DOHH2 (cell line): Measurements from ENCODE around the gene DBN1.

ENCODE experiments used
- H3F3A ChIP-seq: fragments of 200-600 bp; sonication (generic), shearing (Covaris generic); 2 replicates; pipeline ENCODE4 v1.6.0; 2016; ENCODE audit warnings: antibody characterized with exemption, mild to moderate bottlenecking; ENCODE audit not compliant: control insufficient read depth, insufficient read depth
- H3K27ac ChIP-seq: fragments of 200-600 bp; sonication (generic); 2 replicates; pipeline ENCODE4 v1.5.1; 2014; ENCODE audit warnings: low read depth, mild to moderate bottlenecking, low read length, moderate library complexity
- H3K27me3 ChIP-seq: fragments of 200-600 bp; sonication (generic); 2 replicates; pipeline ENCODE4 v1.6.1; 2014; ENCODE audit warnings: mild to moderate bottlenecking, low read length, mixed read lengths; ENCODE audit not compliant: control insufficient read depth
- H3K36me3 ChIP-seq: fragments of 200-600 bp; sonication (generic); 2 replicates; pipeline ENCODE4 v1.6.1; 2014; ENCODE audit warnings: mild to moderate bottlenecking, low read length, moderate library complexity, mixed read lengths; ENCODE audit not compliant: control insufficient read depth
- H3K4me1 ChIP-seq: fragments of 200-600 bp; sonication (generic); 2 replicates; pipeline ENCODE4 v1.6.1; 2014; ENCODE audit warnings: mild to moderate bottlenecking, low read length, mixed read lengths; ENCODE audit not compliant: control insufficient read depth
- H3K4me2 ChIP-seq: fragments of 200-600 bp; sonication (generic); 2 replicates; pipeline ENCODE4 v1.6.0; 2014; ENCODE audit warnings: mild to moderate bottlenecking, low read length, moderate library complexity
- H3K4me3 ChIP-seq: fragments of 200-600 bp; sonication (generic); 2 replicates; pipeline ENCODE4 v1.5.1; 2014; ENCODE audit warnings: mild to moderate bottlenecking, low read length, mixed read lengths
- H3K79me2 ChIP-seq: fragments of 200-600 bp; sonication (generic); 2 replicates; pipeline ENCODE4 v1.6.1; 2014; ENCODE audit warnings: mild to moderate bottlenecking, low read length, mixed read lengths; ENCODE audit not compliant: control insufficient read depth
- H3K9me2 ChIP-seq: fragments of 200-600 bp; sonication (generic); replicated peaks from 2 replicates; pipeline ENCODE4 v1.6.1; 2014; ENCODE audit warnings: mild to moderate bottlenecking, low read length, mixed read lengths; ENCODE audit not compliant: control insufficient read depth
- H3K9me3 ChIP-seq: fragments of 200-600 bp; sonication (generic); 2 replicates; pipeline ENCODE4 v1.6.1; 2014; ENCODE audit warnings: antibody characterized with exemption, low read length, mixed read lengths; ENCODE audit not compliant: control insufficient read depth, insufficient read depth
- H4K20me1 ChIP-seq: fragments of 200-600 bp; sonication (generic); 2 replicates; pipeline ENCODE4 v1.6.0; 2014; ENCODE audit warnings: low read depth, mild to moderate bottlenecking, antibody characterized with exemption, low read length, moderate library complexity; ENCODE audit not compliant: control insufficient read depth, insufficient read depth
- EZH2phosphoT487 ChIP-seq: fragments of 200-600 bp; sonication (generic); IDR thresholded peaks from 2 replicates; pipeline ENCODE4 v1.6.1; 2017; ENCODE audit warnings: borderline replicate concordance, mild to moderate bottlenecking, antibody characterized with exemption, low read length, moderate library complexity, mixed read lengths
- TF ChIP-seq, protein P1 (sequence below): fragments of 200-600 bp; sonication (generic); IDR thresholded peaks from one replicate; pipeline ENCODE4 v1.5.1; 2014; ENCODE audit warnings: antibody characterized with exemption, mild to moderate bottlenecking, low read depth, low read length; ENCODE audit not compliant: poor library complexity, severe bottlenecking

The DBN1 gene

DNA sequence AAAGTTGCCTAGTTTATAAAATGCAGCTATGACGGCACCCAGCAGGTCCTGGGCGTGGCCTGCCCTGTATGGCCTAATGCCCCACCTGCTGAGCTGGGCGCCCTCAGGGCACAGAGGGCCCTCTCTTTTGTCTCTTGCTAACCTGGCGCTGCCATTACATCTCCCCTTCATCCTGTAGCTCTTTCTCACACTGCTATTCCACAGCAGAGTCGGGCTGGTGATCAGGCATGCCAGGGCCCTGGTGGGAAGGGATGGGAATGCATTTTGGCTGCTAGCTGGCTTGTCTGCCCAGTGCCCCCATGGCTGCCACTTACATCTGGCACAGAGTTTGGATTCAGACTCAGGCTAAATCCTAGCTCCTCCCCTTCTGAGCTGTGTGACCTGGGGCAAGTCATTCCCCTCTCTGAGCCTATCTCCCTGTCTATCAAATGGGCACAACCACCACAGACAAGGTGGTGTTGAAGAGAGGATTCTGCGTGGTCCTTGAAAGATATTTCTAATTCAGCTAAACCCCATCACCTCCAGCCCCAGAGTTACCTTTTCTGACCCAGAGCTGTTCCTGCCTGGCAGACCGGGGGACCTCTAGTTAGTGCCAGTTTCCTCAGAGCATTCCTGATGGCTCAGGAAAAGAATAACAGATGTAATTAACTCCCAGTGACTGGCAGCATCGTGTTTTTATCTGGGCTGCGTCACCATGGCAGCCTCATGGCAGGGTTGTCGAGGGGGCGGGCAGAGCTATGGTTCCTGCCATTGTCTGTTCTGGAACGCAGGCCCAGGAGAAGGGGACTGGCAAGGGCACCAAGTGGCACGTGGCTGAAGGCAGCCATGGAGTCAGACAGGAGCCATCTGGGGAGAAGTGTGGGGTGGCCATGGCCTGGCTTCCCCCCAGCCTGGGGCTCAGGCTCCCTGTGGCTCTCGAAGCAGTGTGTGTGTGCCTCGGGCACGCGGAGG lies 20.5 kb downstream of the DBN1 start:
- H3K27ac ChIP-seq = no peak overlapping the region
- H3K4me1 ChIP-seq = peaks cover 39% of the 10 kb centered on the region
- TF ChIP-seq, protein P1, sequence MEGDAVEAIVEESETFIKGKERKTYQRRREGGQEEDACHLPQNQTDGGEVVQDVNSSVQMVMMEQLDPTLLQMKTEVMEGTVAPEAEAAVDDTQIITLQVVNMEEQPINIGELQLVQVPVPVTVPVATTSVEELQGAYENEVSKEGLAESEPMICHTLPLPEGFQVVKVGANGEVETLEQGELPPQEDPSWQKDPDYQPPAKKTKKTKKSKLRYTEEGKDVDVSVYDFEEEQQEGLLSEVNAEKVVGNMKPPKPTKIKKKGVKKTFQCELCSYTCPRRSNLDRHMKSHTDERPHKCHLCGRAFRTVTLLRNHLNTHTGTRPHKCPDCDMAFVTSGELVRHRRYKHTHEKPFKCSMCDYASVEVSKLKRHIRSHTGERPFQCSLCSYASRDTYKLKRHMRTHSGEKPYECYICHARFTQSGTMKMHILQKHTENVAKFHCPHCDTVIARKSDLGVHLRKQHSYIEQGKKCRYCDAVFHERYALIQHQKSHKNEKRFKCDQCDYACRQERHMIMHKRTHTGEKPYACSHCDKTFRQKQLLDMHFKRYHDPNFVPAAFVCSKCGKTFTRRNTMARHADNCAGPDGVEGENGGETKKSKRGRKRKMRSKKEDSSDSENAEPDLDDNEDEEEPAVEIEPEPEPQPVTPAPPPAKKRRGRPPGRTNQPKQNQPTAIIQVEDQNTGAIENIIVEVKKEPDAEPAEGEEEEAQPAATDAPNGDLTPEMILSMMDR = no peak
- no peak for TF ChIP-seq EZH2phosphoT487
- H3K4me2 ChIP-seq = peak overlapping the region; percentile 100
- H3K36me3 ChIP-seq = peaks cover 28% of the 10 kb centered on the region
- H3K4me3 ChIP-seq = peak overlapping the region; percentile 83
- H3K9me2 ChIP-seq = no peaks in the 10 kb centered on the region
- H3K27me3 ChIP-seq = no peaks in the 10 kb centered on the region
- peaks cover 23% of the 10 kb centered on the region for H3F3A ChIP-seq
- H3K9me3 ChIP-seq = no peaks in the 10 kb centered on the region
- H4K20me1 ChIP-seq = peaks cover 8% of the 10 kb centered on the region; the same call in 1 of the 2 replicates
- peaks cover 13% of the 10 kb centered on the region for H3K79me2 ChIP-seq

DNA sequence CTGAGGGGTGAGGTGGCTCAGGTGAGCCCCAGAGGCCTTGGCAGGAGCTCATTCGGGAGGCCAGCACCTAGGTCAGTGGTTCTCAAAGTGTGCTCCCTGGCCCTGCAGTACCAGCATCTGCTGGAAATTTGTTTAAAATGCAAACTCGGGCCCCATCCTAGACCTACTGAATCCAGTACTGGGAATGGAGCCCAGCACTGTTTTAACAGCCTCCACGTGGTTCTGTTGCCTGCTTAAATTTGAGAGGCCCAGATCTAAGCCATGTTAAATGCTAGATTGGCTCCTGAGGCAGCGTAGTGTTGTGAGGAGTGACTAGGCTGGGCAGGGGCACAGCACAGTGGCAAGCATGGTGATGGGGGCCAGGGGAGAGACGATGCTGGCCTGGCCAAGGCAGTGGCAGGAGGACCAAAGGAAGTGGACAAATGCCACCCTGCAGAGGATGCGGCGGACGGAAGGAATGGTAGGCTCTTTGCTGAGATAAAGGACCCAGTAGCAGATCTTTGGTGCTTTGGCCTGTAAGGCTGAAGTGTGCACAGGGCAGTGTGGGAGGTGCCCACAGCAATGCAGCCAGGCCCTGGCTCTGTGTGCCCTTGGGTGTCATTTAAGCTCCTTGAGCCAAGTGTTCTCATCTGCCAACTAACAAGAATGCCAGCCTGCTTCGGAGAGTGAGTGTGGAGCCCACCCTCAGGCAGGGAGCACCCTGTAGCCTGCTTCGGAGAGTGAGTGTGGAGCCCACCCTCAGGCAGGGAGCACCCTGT lies 22.6 kb downstream of the DBN1 start:
- Histone ChIP-seq H3K4me2 (no peak overlapping the region), H3K79me2 (peaks cover 13% of the 10 kb centered on the region), H3K9me2 (no peaks in the 10 kb centered on the region), H3K9me3 (no peaks in the 10 kb centered on the region), H4K20me1 (peaks cover 7% of the 10 kb centered on the region; the same call in 1 of the 2 replicates), H3F3A (peaks cover 12% of the 10 kb centered on the region), H3K36me3 (peaks cover 16% of the 10 kb centered on the region), H3K4me1 (peaks cover 35% of the 10 kb centered on the region), H3K4me3 (no peak overlapping the region), H3K27ac (no peak overlapping the region), H3K27me3 (peaks cover 5% of the 10 kb centered on the region; the same call in 1 of the 2 replicates)
- TF ChIP-seq, protein P1 = no peak
- TF ChIP-seq EZH2phosphoT487 = no peak

DNA sequence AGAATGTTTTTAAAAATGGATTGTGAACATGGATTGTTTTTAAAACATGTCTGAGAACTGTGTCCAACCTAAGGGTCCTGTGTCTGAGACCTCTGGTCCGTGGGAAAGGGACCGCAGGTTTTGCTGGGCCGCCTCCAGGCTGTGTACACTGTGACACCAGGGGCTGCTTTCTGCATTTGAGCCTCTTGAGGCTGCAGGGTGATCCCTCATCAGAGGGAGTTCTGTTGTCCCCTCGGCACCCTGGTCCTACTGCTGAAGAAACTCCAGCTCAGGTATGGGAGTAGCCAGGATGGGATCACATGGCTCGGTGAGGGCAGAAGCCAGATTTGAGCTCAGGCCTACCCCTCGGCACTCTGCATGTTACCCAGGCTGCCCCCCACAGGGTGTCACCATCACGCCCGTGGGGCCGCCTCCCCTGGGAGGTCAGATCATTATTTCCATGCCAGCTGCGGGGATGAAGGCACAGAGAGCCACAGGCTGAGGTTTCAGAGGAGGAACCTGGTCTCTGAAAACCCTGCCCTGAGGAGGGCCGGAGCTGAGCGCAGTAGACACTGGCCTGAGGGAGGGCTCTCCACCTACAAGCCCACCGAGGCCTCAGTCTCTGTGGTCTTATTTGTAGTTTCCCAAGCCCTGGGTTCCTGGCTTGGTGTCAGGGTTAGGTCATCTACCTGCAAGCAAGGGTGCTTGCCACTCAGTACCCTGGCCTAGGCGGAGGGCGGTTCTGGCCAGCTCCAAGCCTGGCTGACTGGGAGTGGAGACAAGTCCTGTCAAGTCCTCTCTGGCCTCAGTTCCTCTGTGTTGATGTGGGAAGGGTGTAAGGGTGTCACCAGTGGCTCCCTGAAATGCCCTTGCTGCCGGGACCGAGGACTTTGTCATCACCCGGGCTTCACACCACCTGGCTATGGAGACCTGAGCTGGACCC lies 24.0 kb downstream of the DBN1 start:
- Histone ChIP-seq H3F3A (peaks cover 22% of the 10 kb centered on the region), H3K9me2 (no peaks in the 10 kb centered on the region), H3K4me2 (no peak overlapping the region), H3K27me3 (peaks cover 8% of the 10 kb centered on the region; the same call in 1 of the 2 replicates), H3K79me2 (peaks cover 13% of the 10 kb centered on the region), H4K20me1 (peaks cover 7% of the 10 kb centered on the region; the same call in 1 of the 2 replicates), H3K27ac (no peak overlapping the region), H3K4me3 (no peak overlapping the region), H3K4me1 (peaks cover 50% of the 10 kb centered on the region), H3K9me3 (no peaks in the 10 kb centered on the region), H3K36me3 (peaks cover 16% of the 10 kb centered on the region)
- TF ChIP-seq, protein P1 = peak; percentile 12
- no peak for TF ChIP-seq EZH2phosphoT487
